ENCODE results near the gene TCAP. TPM values are rescaled to one million over a fixed set of nuclear protein-coding genes. Genes with fewer than 3 reads are reported as not detected.

Gene TCAP
- total and polyA plus RNA-seq, 8 donors = 0.88 to 14.1 (median 2.2) TPM; not detected in 2

- H3K4me1 ChIP-seq = peaks cover 18 to 54% (median 33%) of the 10 kb centered on the region in 4 donors
- no peak for DNase-seq
- peaks cover 0 to 6% (median 2%) of the 10 kb centered on the region in 4 donors for H3K36me3 ChIP-seq
- WGBS, 5 donors = 77 to 86% (median 81%) methylated on average over 15 of the region's 15 CpGs
- intact Hi-C loops (cut with DNase I; ENCODE audit: low total_unique reads) = no loop called here
- no peak overlapping the region for H3K27ac ChIP-seq
- no peak for TF ChIP-seq POLR2AphosphoS5 (IDR thresholded peaks at IDR 0.05)
- TF ChIP-seq POLR2A (IDR thresholded peaks at IDR 0.05) = no peak
- no peak for TF ChIP-seq EP300 (IDR thresholded peaks at IDR 0.05)
- no peak for TF ChIP-seq CTCF (IDR thresholded peaks at IDR 0.05)
- H3K9me3 ChIP-seq = no peaks in the 10 kb centered on the region
- no peak overlapping the region for H3K4me3 ChIP-seq
- no peaks in the 10 kb centered on the region for H3K27me3 ChIP-seq
Measured at GRCh38 chr17:39648616-39649366, 16.4 kb upstream of the TCAP start.

GRCh38 chr17:39650121-39650579 is 15.0 kb upstream of the TCAP start:
- intact Hi-C loops (cut with DNase I; ENCODE audit: low total_unique reads) = no loop called here
- Histone ChIP-seq H3K36me3 (peaks cover 0 to 17% (median 13%) of the 10 kb centered on the region in 4 donors), H3K4me1 (peaks cover 18 to 47% (median 26%) of the 10 kb centered on the region in 4 donors), H3K27me3 (no peaks in the 10 kb centered on the region), H3K4me3 (no peak overlapping the region), H3K9me3 (no peaks in the 10 kb centered on the region), H3K27ac (no peak overlapping the region)
- TF ChIP-seq EP300 (IDR thresholded peaks at IDR 0.05) (no peak), POLR2A (IDR thresholded peaks at IDR 0.05) (no peak), CTCF (IDR thresholded peaks at IDR 0.05) (no peak), POLR2AphosphoS5 (IDR thresholded peaks at IDR 0.05) (no peak)
- no peak for DNase-seq
- 89 to 96% (median 91%) methylated on average over 11 of the region's 11 CpGs for WGBS, 5 donors

GRCh38 chr17:39651923-39652586 is 13.1 kb upstream of the TCAP start:
- Histone ChIP-seq H3K36me3 (peaks cover 0 to 36% (median 28%) of the 10 kb centered on the region in 4 donors), H3K4me3 (no peak overlapping the region), H3K27me3 (no peaks in the 10 kb centered on the region), H3K27ac (peak overlapping the region; percentile 9 to 52 (median 35)), H3K4me1 (peaks cover 18 to 46% (median 26%) of the 10 kb centered on the region in 4 donors), H3K9me3 (no peaks in the 10 kb centered on the region)
- WGBS, 5 donors = 34 to 62% (median 40%) methylated on average over 7 to 8 of the region's 8 CpGs
- no peak for DNase-seq
- intact Hi-C loops (cut with DNase I; ENCODE audit: low total_unique reads) = no loop called here
- TF ChIP-seq EP300 (IDR thresholded peaks at IDR 0.05) (no peak), POLR2AphosphoS5 (IDR thresholded peaks at IDR 0.05) (no peak), POLR2A (IDR thresholded peaks at IDR 0.05) (no peak), CTCF (IDR thresholded peaks at IDR 0.05) (no peak)

- DNase-seq = peak in 1 of 2 donors; percentile 62
- H3K36me3 ChIP-seq = peaks cover 0 to 43% (median 34%) of the 10 kb centered on the region in 4 donors
Measured at GRCh38 chr17:39652587-39653315, 12.4 kb upstream of the TCAP start.

More at GRCh38 chr17:39652587-39653315, 12.4 kb upstream of the TCAP start:
- Histone ChIP-seq H3K27me3 (no peaks in the 10 kb centered on the region), H3K4me1 (peaks cover 18 to 46% (median 26%) of the 10 kb centered on the region in 4 donors), H3K4me3 (no peak overlapping the region), H3K9me3 (no peaks in the 10 kb centered on the region), H3K27ac (peak overlapping the region; percentile 5 to 52 (median 35))
- WGBS, 5 donors = 42 to 59% (median 46%) methylated on average over 7 of the region's 7 CpGs
- intact Hi-C loops (cut with DNase I; ENCODE audit: low total_unique reads) = no loop called here
- no peak for TF ChIP-seq POLR2A (IDR thresholded peaks at IDR 0.05)
- TF ChIP-seq POLR2AphosphoS5 (IDR thresholded peaks at IDR 0.05) = no peak
- no peak for TF ChIP-seq CTCF (IDR thresholded peaks at IDR 0.05)
- no peak for TF ChIP-seq EP300 (IDR thresholded peaks at IDR 0.05)
